NCI-H2171 (cell line): ENCODE measurements around the gene PRF1.

Experiments
- DNase-seq: peaks from one replicate; lab custom pipeline; 2025; lab: John Stamatoyannopoulos, UW

PRF1 gene

GRCh38 chr10:70560511-70560941 lies 42.0 kb downstream of the PRF1 start:
- DNase-seq, result no peak

- DNase-seq, result no peak
Observed at GRCh38 chr10:70559861-70560260, 42.7 kb downstream of the PRF1 start.

GRCh38 chr10:70558871-70559810 lies 43.4 kb downstream of the PRF1 start:
- no peak for DNase-seq

- DNase-seq, result no peak
Observed at GRCh38 chr10:70558295-70558694, 44.2 kb downstream of the PRF1 start.

GRCh38 chr10:70557876-70558275 lies 44.7 kb downstream of the PRF1 start:
- no peak for DNase-seq

GRCh38 chr10:70557086-70557845 lies 45.3 kb downstream of the PRF1 start:
- no peak for DNase-seq

- DNase-seq, result no peak
Observed at GRCh38 chr10:70555371-70555770, 47.2 kb downstream of the PRF1 start.

- DNase-seq, result no peak
Observed at GRCh38 chr10:70552586-70552985, 50.0 kb downstream of the PRF1 start.

GRCh38 chr10:70551971-70552422 lies 50.5 kb downstream of the PRF1 start:
- DNase-seq, result no peak

GRCh38 chr10:70551466-70551865 lies 51.1 kb downstream of the PRF1 start:
- no peak for DNase-seq

- DNase-seq, result no peak
Observed at GRCh38 chr10:70550459-70550858, 52.1 kb downstream of the PRF1 start.

- no peak for DNase-seq
Observed at GRCh38 chr10:70549962-70550458, 52.5 kb downstream of the PRF1 start.

GRCh38 chr10:70549351-70549961 lies 53.1 kb downstream of the PRF1 start:
- no peak for DNase-seq
